22Rv1 (cell line): ENCODE measurements around the gene PRIMPOL.

Experiments
- CTCF ChIP-seq: fragments of 450-650 bp; IDR thresholded peaks from 2 replicates; pipeline ENCODE4 v1.5.1; 2017; ENCODE audit warnings: mild to moderate bottlenecking
- ZFX ChIP-seq: fragments of 450-650 bp; IDR thresholded peaks from 2 replicates; pipeline ENCODE4 v1.6.1; 2017; ENCODE audit warnings: antibody characterized with exemption, borderline replicate concordance

GRCh38 chr4:184734758-184735157, 85.2 kb downstream of the PRIMPOL start:
- TF ChIP-seq CTCF: no peak
- no peak for TF ChIP-seq ZFX
